Endothelial cell of umbilical vein (primary cell): ENCODE data around the gene RTN4. TPM values are rescaled to one million over a fixed set of nuclear protein-coding genes. Genes with fewer than 3 reads are reported as not detected.

Source experiments
- BruUV-seq: library from RNA; stranded (reverse); fragments of 400-500 nt; replicated peaks from 2 replicates; lab custom pipeline; 2021; lab: Mats Ljungman, UMichigan
- CTCF ChIA-PET: fragments of 300-600, 350-600 bp; sonication (Branson Sonifier 250); formaldehyde crosslinking; loops from one replicate; lab custom pipeline; 2021; ENCODE audit warnings: antibody characterized with exemption, inconsistent platforms; lab: Charles Lee
- POLR2A ChIA-PET: fragments of 300-600, 350-600 bp; sonication (Branson Sonifier 250); formaldehyde crosslinking; loops from one replicate; lab custom pipeline; 2021; ENCODE audit warnings: antibody characterized with exemption, inconsistent platforms; lab: Charles Lee
- DNase-seq: peaks from one replicate; pipeline ENCODE4 v3.0.0-alpha.2; 2011; ENCODE audit warnings: low read depth, low spot score
- FAIRE-seq: peaks from 2 replicates; lab custom pipeline; 2011; peaks lifted over from hg19 to GRCh38; lab: Jason Lieb, UNC
- H2AFZ ChIP-seq: 2 replicates; pipeline ENCODE4 v1.6.0; 2012; ENCODE audit warnings: low read depth, low read length, control low read depth, inconsistent platforms
- H3K27ac ChIP-seq: 2 replicates; pipeline ENCODE4 v1.5.1; 2011; ENCODE audit warnings: low read depth, mild to moderate bottlenecking, control low read depth, low read length, moderate library complexity; ENCODE audit not compliant: insufficient read depth
- H3K27me3 ChIP-seq, 2 experiments: 2 replicates each; pipeline versions ENCODE4 v1.6.0 to v1.6.1; 2011; ENCODE audit warnings: low read length in 2 of 2, mixed read lengths in 1 of 2; ENCODE audit not compliant: control insufficient read depth in 2 of 2, insufficient read depth in 2 of 2
- H3K36me3 ChIP-seq, 2 experiments: 2 replicates in 1 of 2; 3 replicates in 1 of 2; pipeline ENCODE4 v1.5.1; 2011; ENCODE audit warnings: low read length in 2 of 2, mild to moderate bottlenecking in 1 of 2, moderate library complexity in 1 of 2; ENCODE audit not compliant: control insufficient read depth in 2 of 2, insufficient read depth in 2 of 2; ENCODE audit errors: extremely low read depth in 1 of 2
- H3K4me1 ChIP-seq: 3 replicates; pipeline ENCODE4 v1.5.1; 2011; ENCODE audit warnings: mild to moderate bottlenecking, low read length; ENCODE audit not compliant: control insufficient read depth, insufficient read depth; ENCODE audit errors: extremely low read depth
- H3K4me2 ChIP-seq: 2 replicates; pipeline ENCODE4 v1.6.1; 2011; ENCODE audit warnings: low read length, control low read depth, mixed read lengths; ENCODE audit not compliant: insufficient read depth
- H3K4me3 ChIP-seq, 3 experiments: fragments of 200-600 bp in 1 of 3; sonication (generic), shearing (Covaris generic) in 1 of 3; replicated peaks in 1 of 3; 2 replicates each; pipeline ENCODE4 v1.5.1; 2011 to 2016; ENCODE audit warnings: control low read depth in 3 of 3, low read length in 3 of 3, mild to moderate bottlenecking in 2 of 3, inconsistent platforms in 1 of 3, low read depth in 1 of 3, moderate library complexity in 1 of 3; ENCODE audit not compliant: insufficient read depth in 1 of 3
- H3K79me2 ChIP-seq: 2 replicates; pipeline ENCODE4 v1.6.0; 2012; ENCODE audit warnings: low read length, inconsistent platforms; ENCODE audit not compliant: control insufficient read depth, insufficient read depth
- H3K9ac ChIP-seq: replicated peaks from 2 replicates; pipeline ENCODE3; 2011; ENCODE audit warnings: low read length, control low read depth; ENCODE audit not compliant: insufficient read depth; ENCODE audit errors: extremely low read depth
- H3K9me1 ChIP-seq: replicated peaks from 3 replicates; pipeline ENCODE4 v1.6.0; 2011; ENCODE audit warnings: mild to moderate bottlenecking, low read length; ENCODE audit not compliant: control insufficient read depth, insufficient read depth; ENCODE audit errors: extremely low read depth
- H3K9me3 ChIP-seq: replicated peaks from 2 replicates; pipeline ENCODE4 v1.5.1; 2012; ENCODE audit warnings: low read length, inconsistent platforms; ENCODE audit not compliant: control insufficient read depth, insufficient read depth
- H4K20me1 ChIP-seq: replicated peaks from 2 replicates; pipeline ENCODE3; 2011; ENCODE audit warnings: mild to moderate bottlenecking, low read length; ENCODE audit not compliant: control insufficient read depth, insufficient read depth; ENCODE audit errors: extremely low read depth
- EZH2 ChIP-seq: IDR thresholded peaks from 2 replicates; pipeline ENCODE4 v1.6.1; 2012; ENCODE audit warnings: borderline replicate concordance, low read depth, mild to moderate bottlenecking, moderate library complexity, low read length, inconsistent platforms; ENCODE audit not compliant: severe bottlenecking
- FOS ChIP-seq: IDR thresholded peaks from 2 replicates; pipeline ENCODE4 v1.6.1; 2011; ENCODE audit warnings: mild to moderate bottlenecking, low read length, moderate library complexity, borderline replicate concordance; ENCODE audit not compliant: insufficient read depth
- GATA2 ChIP-seq: IDR thresholded peaks from 2 replicates; pipeline ENCODE4 v1.7.0; 2011; ENCODE audit warnings: low read depth, mild to moderate bottlenecking, moderate library complexity, mixed read lengths, low read length; ENCODE audit not compliant: insufficient read length, insufficient read depth
- JUN ChIP-seq: IDR thresholded peaks from 2 replicates; pipeline ENCODE4 v1.6.1; 2011; ENCODE audit warnings: borderline replicate concordance, low read depth; ENCODE audit not compliant: insufficient read length, insufficient read depth
- MYC ChIP-seq: IDR thresholded peaks from one replicate; pipeline ENCODE4 v1.6.1; 2011; ENCODE audit warnings: mild to moderate bottlenecking, low read depth, low read length
- POLR2A ChIP-seq: IDR thresholded peaks from 2 replicates; pipeline ENCODE4 v1.6.1; 2012; ENCODE audit warnings: low read depth, mild to moderate bottlenecking, control low read depth, low read length
- POLR2AphosphoS5 ChIP-seq: IDR thresholded peaks from 2 replicates; pipeline ENCODE4 v1.6.1; 2012; ENCODE audit warnings: low read depth, mild to moderate bottlenecking, control low read depth, low read length, moderate library complexity; ENCODE audit not compliant: insufficient read depth
- dilution Hi-C: fragments of 300-500 bp; cut with MboI; formaldehyde crosslinking; loops from one replicate; pipeline ENCODE4 v1.15.0; 2019; ENCODE audit warnings: low sequenced_read_pairs; ENCODE audit not compliant: extremely low pct_ligation_motif_present
- intact Hi-C: fragments of 100-400 bp; cut with micrococcal nuclease; formaldehyde crosslinking; loops from one replicate; pipeline ENCODE4 v1.10.0; 2022
- polyA plus RNA-seq, 4 experiments: library from polyadenylated mRNA; depleted of rRNA in 3 of 4; stranded (reverse) in 3 of 4; unstranded in 1 of 4; fragments of >200 nt; gene quantifications; 2 replicates each; pipeline versions ENCODE4 v1.2.1 to v1.2.3, GENCODE V29; 2011 to 2012; ENCODE audit warnings: missing spikeins in 1 of 4
- total RNA-seq: library from RNA; stranded (reverse); gene quantifications from 2 replicates; pipeline ENCODE4 v1.2.3, GENCODE V29; 2021
- TF ChIP-seq, protein P1 (sequence below): IDR thresholded peaks from 2 replicates; pipeline ENCODE4 v1.6.1; 2011; ENCODE audit not compliant: insufficient read depth, insufficient read length
- TF ChIP-seq, protein P2 (sequence below), 2 donors: IDR thresholded peaks; 1 replicate in 1 of 2; 2 replicates in 1 of 2; pipeline ENCODE4 v1.5.1; 2011; ENCODE audit warnings: low read length in 2 of 2, mild to moderate bottlenecking in 2 of 2, moderate library complexity in 2 of 2, control low read depth in 1 of 2, inconsistent platforms in 1 of 2, low read depth in 1 of 2; ENCODE audit not compliant: insufficient read depth in 1 of 2; ENCODE audit errors: extremely low read depth in 1 of 2

RTN4 gene
- total and polyA plus RNA-seq, 2 donors (not counting 3 experiments of a cell fraction or from before 2014, with no cell fraction given): 253 to 486 TPM

DNA sequence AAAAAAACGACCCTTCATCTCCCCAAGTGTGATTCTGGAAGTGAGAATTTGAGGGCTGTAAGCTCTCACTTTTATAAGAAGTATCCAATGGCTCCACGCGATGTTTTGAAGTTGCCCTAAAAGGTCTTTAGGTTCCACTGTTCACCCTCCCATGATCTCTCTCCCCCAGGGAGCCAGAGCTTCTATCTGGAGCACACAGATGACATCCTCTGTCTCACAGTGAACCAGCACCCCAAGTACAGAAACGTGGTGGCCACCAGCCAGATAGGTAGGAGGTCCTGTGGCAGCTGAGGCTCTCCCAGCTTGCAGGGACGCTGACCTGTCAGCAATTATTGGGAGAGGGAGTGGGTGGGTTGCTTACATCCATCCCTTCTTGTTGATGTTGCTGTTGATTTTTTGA, 97.8 kb downstream of the RTN4 start:
- Histone ChIP-seq H3K36me3 (no peaks in the 10 kb centered on the region), H3K4me1 (peaks cover 10% of the 10 kb centered on the region), H3K9me1 (no peaks in the 10 kb centered on the region), H2AFZ (no peak overlapping the region), H3K27me3 (peaks cover 0 to 2% of the 10 kb centered on the region in 2 experiments), H4K20me1 (no peaks in the 10 kb centered on the region), H3K4me2 (no peak overlapping the region), H3K9ac (no peak overlapping the region), H3K4me3 (no peak overlapping the region), H3K9me3 (no peaks in the 10 kb centered on the region), H3K79me2 (no peaks in the 10 kb centered on the region), H3K27ac (no peak overlapping the region)
- DNase-seq (no peak), FAIRE-seq (no peak)
- intact Hi-C loops (no loop called here), dilution Hi-C loops (no loop called here)
- POLR2A ChIA-PET: no interaction called here
- BruUV-seq: no TSS peak
- TF ChIP-seq, protein P1, sequence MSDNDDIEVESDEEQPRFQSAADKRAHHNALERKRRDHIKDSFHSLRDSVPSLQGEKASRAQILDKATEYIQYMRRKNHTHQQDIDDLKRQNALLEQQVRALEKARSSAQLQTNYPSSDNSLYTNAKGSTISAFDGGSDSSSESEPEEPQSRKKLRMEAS: no peak
- TF ChIP-seq FOS: no peak
- TF ChIP-seq POLR2A: no peak
- TF ChIP-seq EZH2: no peak
- CTCF ChIA-PET: interaction anchor here (1.4 to 1.8 kb wide), 2 partner anchors 14 to 53 kb away, joined by 4 to 8 read pairs; no protein-coding TSS in a partner anchor

DNA sequence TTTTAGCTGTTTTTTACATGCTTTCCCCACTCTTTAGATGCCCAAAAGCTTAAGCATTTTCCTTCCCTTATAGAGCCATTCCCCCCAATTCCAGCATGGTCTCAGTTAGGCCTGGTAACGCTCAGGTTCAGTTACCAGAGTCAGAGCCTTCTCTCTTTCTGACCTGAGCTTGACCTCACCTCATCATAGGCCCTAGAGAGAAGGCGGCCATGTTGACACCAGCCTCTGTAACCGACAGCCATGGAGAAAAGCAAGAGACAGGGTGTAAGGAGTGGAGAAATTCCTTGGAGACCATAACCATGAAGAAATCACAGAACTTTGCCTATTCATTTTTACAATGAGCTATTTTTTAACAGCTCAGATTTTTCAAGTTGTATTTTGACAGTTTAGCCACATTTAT, 99.4 kb downstream of the RTN4 start:
- FAIRE-seq (no peak), DNase-seq (no peak)
- Histone ChIP-seq H3K9ac (no peak overlapping the region), H3K4me3 (no peak overlapping the region), H3K79me2 (no peaks in the 10 kb centered on the region), H4K20me1 (no peaks in the 10 kb centered on the region), H3K4me1 (peaks cover 10% of the 10 kb centered on the region), H3K9me3 (no peaks in the 10 kb centered on the region), H3K27me3 (peaks cover 2 to 3% of the 10 kb centered on the region in 2 experiments), H3K36me3 (no peaks in the 10 kb centered on the region), H2AFZ (no peak overlapping the region), H3K4me2 (no peak overlapping the region), H3K27ac (no peak overlapping the region), H3K9me1 (no peaks in the 10 kb centered on the region)
- TF ChIP-seq POLR2A (no peak), GATA2 (no peak), MYC (no peak), FOS (no peak), JUN (no peak), EZH2 (no peak), POLR2AphosphoS5 (no peak)
- TF ChIP-seq, protein P2, sequence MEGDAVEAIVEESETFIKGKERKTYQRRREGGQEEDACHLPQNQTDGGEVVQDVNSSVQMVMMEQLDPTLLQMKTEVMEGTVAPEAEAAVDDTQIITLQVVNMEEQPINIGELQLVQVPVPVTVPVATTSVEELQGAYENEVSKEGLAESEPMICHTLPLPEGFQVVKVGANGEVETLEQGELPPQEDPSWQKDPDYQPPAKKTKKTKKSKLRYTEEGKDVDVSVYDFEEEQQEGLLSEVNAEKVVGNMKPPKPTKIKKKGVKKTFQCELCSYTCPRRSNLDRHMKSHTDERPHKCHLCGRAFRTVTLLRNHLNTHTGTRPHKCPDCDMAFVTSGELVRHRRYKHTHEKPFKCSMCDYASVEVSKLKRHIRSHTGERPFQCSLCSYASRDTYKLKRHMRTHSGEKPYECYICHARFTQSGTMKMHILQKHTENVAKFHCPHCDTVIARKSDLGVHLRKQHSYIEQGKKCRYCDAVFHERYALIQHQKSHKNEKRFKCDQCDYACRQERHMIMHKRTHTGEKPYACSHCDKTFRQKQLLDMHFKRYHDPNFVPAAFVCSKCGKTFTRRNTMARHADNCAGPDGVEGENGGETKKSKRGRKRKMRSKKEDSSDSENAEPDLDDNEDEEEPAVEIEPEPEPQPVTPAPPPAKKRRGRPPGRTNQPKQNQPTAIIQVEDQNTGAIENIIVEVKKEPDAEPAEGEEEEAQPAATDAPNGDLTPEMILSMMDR (IDR thresholded peaks at IDR 0.05; ENCODE audit: extremely low read depth in 1 of 2, insufficient read depth in 1 of 2, low read depth in 1 of 2, low read length in 2 of 2): no peak
- TF ChIP-seq, protein P1: no peak
- dilution Hi-C loops (no loop called here), intact Hi-C loops (no loop called here)
- ChIA-PET CTCF (interaction anchor here (0.7 to 0.8 kb wide), 2 partner anchors 9 to 51 kb away, joined by 4 to 5 read pairs; no protein-coding TSS in a partner anchor), POLR2A (no interaction called here)
- BruUV-seq: no TSS peak
